HepG2 (cell line): ENCODE results near the gene RGS14. TPM values are rescaled to one million over a fixed set of nuclear protein-coding genes. Genes with fewer than 3 reads are reported as not detected.

ENCODE experiments used
- CHCHD3 ChIP-seq: sonication (generic); formaldehyde crosslinking; IDR thresholded peaks from 2 replicates; pipeline ENCODE4 v1.8.0; 2022; ENCODE audit warnings: mild to moderate bottlenecking, missing genetic modification reagents, moderate library complexity
- DNMT1 ChIP-seq: sonication (generic); formaldehyde crosslinking; IDR thresholded peaks from 2 replicates; pipeline ENCODE4 v1.5.1; 2020; ENCODE audit warnings: mild to moderate bottlenecking, missing genetic modification reagents
- GATAD1 ChIP-seq: IDR thresholded peaks from 2 replicates; pipeline ENCODE4 v1.6.1; 2016; ENCODE audit warnings: missing genetic modification reagents, missing compliant biosample characterization
- HOXA7 ChIP-seq: sonication (generic); formaldehyde crosslinking; IDR thresholded peaks from 2 replicates; pipeline ENCODE4 v1.8.1; 2022; ENCODE audit warnings: mild to moderate bottlenecking, missing genetic modification reagents, moderate library complexity
- KAT8 ChIP-seq: IDR thresholded peaks from 2 replicates; pipeline ENCODE4 v1.6.1; 2016; ENCODE audit warnings: missing genetic modification reagents, missing compliant biosample characterization
- NCOA1 ChIP-seq: sonication (generic); formaldehyde crosslinking; IDR thresholded peaks from 2 replicates; pipeline ENCODE4 v1.9.0; 2021; ENCODE audit warnings: missing genetic modification reagents
- POLR2AphosphoS5 ChIP-seq: IDR thresholded peaks from 2 replicates; pipeline ENCODE4 v1.6.1; 2012; ENCODE audit warnings: low read depth, low read length
- REL ChIP-seq: sonication (generic); formaldehyde crosslinking; conservative IDR thresholded peaks from 2 replicates; pipeline ENCODE4 v1.8.0; 2022; ENCODE audit warnings: mild to moderate bottlenecking, missing genetic modification reagents, moderate library complexity
- SCMH1 ChIP-seq: sonication (generic); formaldehyde crosslinking; IDR thresholded peaks from 2 replicates; pipeline ENCODE4 v1.9.0; 2021; ENCODE audit warnings: missing genetic modification reagents, mild to moderate bottlenecking, borderline replicate concordance
- SMAD1 ChIP-seq: sonication (generic); formaldehyde crosslinking; IDR thresholded peaks from 2 replicates; pipeline ENCODE4 v1.4.0; 2020; ENCODE audit warnings: missing genetic modification reagents, low read depth, mild to moderate bottlenecking, borderline replicate concordance
- TBX3 ChIP-seq: fragments of 450-650 bp; IDR thresholded peaks from 2 replicates; pipeline ENCODE4 v1.6.1; 2017; ENCODE audit warnings: antibody characterized with exemption, mild to moderate bottlenecking, inconsistent platforms, borderline replicate concordance
- THYN1 ChIP-seq: sonication (generic); formaldehyde crosslinking; IDR thresholded peaks from 2 replicates; pipeline ENCODE4 v1.8.1; 2023; ENCODE audit warnings: low read depth, mild to moderate bottlenecking, moderate library complexity, missing genetic modification reagents, borderline replicate concordance
- TMF1 ChIP-seq: sonication (generic); formaldehyde crosslinking; IDR thresholded peaks from 2 replicates; pipeline ENCODE4 v1.8.1; 2022; ENCODE audit warnings: low read depth, missing genetic modification reagents
- XRCC5 ChIP-seq: fragments of 200-400 bp; formaldehyde crosslinking; optimal IDR thresholded peaks from 2 replicates; pipeline ENCODE3; 2017; ENCODE audit warnings: mild to moderate bottlenecking, low read length
- YY1 ChIP-seq: IDR thresholded peaks from 2 replicates; pipeline ENCODE4 v1.6.1; 2011; ENCODE audit warnings: low read length, low read depth, moderate library complexity, mild to moderate bottlenecking; ENCODE audit not compliant: insufficient read depth, insufficient replicate concordance
- ZBTB20 ChIP-seq: sonication (generic); formaldehyde crosslinking; IDR thresholded peaks from 2 replicates; pipeline ENCODE4 v1.8.1; 2023; ENCODE audit warnings: missing genetic modification reagents, low read depth, mild to moderate bottlenecking, borderline replicate concordance
- ZNF746 ChIP-seq: sonication (generic); formaldehyde crosslinking; IDR thresholded peaks from 2 replicates; pipeline ENCODE4 v1.8.0; 2022; ENCODE audit warnings: mild to moderate bottlenecking, missing genetic modification reagents
- ZNF768 ChIP-seq: sonication (generic); formaldehyde crosslinking; IDR thresholded peaks from 2 replicates; pipeline ENCODE4 v1.4.0; 2020; ENCODE audit warnings: missing genetic modification reagents
- ZNF782 ChIP-seq: sonication (generic); formaldehyde crosslinking; IDR thresholded peaks from 2 replicates; pipeline ENCODE4 v1.4.0; 2020; ENCODE audit warnings: missing genetic modification reagents, mild to moderate bottlenecking, borderline replicate concordance
- ZSCAN9 ChIP-seq: IDR thresholded peaks from 2 replicates; pipeline ENCODE4 v1.6.1; 2016; ENCODE audit warnings: borderline replicate concordance
- polyA plus RNA-seq, 8 experiments: library from polyadenylated mRNA; depleted of rRNA in 3 of 8; stranded (reverse) in 7 of 8; unstranded in 1 of 8; fragments of >200 nt; fragmentation: Illumina TruSeq in 4 of 8; extraction: Trizol in 4 of 8; gene quantifications; 2 replicates each; pipeline versions ENCODE4 v1.2.1 to v1.2.3, GENCODE V29; 2011 to 2016; ENCODE audit warnings: low read depth in 4 of 8, missing spikeins in 1 of 8, mixed read lengths in 1 of 8; ENCODE audit not compliant: insufficient read depth in 1 of 8
- total RNA-seq, 5 experiments: library from RNA; depleted of rRNA; stranded (reverse); fragments of >200 nt; fragmentation: Illumina TruSeq; extraction: Trizol; gene quantifications; 2 replicates each; pipeline ENCODE4 v1.2.3, GENCODE V29; 2016; ENCODE audit warnings: low read depth in 1 of 5
- TF ChIP-seq, protein P1 (sequence below): fragments of 450-650 bp; IDR thresholded peaks from 2 replicates; pipeline ENCODE4 v1.6.1; 2016
- TF ChIP-seq, protein P2 (sequence below): IDR thresholded peaks from 2 replicates; pipeline ENCODE4 v1.6.1; 2016; ENCODE audit warnings: missing genetic modification reagents, missing compliant biosample characterization
- TF ChIP-seq, protein P3 (sequence below): sonication (generic); formaldehyde crosslinking; IDR thresholded peaks from 2 replicates; pipeline ENCODE4 v1.5.1; 2020; ENCODE audit warnings: mild to moderate bottlenecking, missing genetic modification reagents
- TF ChIP-seq, protein P4 (sequence below): sonication (generic); formaldehyde crosslinking; IDR thresholded peaks from 2 replicates; pipeline ENCODE4 v1.4.0; 2020; ENCODE audit warnings: mild to moderate bottlenecking, low read depth, missing genetic modification reagents

RGS14 gene
- total and polyA plus RNA-seq, 2 of the 13 experiments (the other 11 are each of a cell fraction or from before 2014, with no cell fraction given): 11.1 to 17.2 TPM

DNA sequence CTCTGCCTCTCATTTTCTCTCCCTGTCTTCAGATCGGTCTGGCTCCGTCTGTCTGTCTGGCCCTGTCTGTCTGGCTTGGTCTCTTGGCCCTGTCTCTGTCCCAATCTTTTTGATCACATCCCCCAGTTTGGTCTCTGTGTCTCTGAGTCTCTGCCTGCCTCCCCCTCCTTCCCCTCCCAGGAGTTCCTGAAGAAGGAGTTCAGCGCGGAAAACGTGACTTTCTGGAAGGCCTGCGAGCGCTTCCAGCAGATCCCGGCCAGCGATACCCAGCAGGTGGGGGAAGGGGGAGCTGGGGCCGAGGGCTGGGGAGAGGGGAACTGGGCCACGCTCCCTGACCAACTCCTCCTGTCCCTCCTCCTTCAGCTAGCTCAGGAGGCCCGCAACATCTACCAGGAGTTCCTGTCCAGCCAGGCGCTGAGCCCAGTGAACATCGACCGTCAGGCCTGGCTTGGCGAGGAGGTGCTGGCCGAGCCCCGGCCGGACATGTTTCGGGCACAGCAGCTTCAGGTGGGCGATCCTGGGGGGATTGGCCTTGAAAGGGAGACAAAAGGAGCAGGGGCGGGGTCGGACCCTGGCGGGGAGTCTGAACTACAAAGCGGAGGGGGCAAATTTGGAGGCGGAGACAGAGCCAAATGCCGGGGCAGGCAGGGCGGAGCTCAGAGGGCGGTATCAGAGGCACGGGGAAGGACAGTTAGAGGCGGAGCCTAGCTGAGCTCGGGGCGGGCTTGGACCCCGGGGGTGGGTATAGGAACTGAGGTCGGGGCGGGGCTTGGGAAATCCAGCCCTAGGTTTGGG, 9.0 kb downstream of the RGS14 start (continued):
- TF ChIP-seq, protein P1, sequence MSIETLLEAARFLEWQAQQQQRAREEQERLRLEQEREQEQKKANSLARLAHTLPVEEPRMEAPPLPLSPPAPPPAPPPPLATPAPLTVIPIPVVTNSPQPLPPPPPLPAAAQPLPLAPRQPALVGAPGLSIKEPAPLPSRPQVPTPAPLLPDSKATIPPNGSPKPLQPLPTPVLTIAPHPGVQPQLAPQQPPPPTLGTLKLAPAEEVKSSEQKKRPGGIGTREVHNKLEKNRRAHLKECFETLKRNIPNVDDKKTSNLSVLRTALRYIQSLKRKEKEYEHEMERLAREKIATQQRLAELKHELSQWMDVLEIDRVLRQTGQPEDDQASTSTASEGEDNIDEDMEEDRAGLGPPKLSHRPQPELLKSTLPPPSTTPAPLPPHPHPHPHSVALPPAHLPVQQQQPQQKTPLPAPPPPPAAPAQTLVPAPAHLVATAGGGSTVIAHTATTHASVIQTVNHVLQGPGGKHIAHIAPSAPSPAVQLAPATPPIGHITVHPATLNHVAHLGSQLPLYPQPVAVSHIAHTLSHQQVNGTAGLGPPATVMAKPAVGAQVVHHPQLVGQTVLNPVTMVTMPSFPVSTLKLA: no peak
- no peak for TF ChIP-seq ZNF768 (CRISPR knock-in tag)
- no peak for TF ChIP-seq GATAD1
- TF ChIP-seq, protein P2, sequence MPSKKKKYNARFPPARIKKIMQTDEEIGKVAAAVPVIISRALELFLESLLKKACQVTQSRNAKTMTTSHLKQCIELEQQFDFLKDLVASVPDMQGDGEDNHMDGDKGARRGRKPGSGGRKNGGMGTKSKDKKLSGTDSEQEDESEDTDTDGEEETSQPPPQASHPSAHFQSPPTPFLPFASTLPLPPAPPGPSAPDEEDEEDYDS (CRISPR knock-in tag): peak; percentile 63
- TF ChIP-seq SMAD1 (CRISPR knock-in tag): no peak
- no peak for TF ChIP-seq THYN1
- TF ChIP-seq REL: no peak
- TF ChIP-seq, protein P3, sequence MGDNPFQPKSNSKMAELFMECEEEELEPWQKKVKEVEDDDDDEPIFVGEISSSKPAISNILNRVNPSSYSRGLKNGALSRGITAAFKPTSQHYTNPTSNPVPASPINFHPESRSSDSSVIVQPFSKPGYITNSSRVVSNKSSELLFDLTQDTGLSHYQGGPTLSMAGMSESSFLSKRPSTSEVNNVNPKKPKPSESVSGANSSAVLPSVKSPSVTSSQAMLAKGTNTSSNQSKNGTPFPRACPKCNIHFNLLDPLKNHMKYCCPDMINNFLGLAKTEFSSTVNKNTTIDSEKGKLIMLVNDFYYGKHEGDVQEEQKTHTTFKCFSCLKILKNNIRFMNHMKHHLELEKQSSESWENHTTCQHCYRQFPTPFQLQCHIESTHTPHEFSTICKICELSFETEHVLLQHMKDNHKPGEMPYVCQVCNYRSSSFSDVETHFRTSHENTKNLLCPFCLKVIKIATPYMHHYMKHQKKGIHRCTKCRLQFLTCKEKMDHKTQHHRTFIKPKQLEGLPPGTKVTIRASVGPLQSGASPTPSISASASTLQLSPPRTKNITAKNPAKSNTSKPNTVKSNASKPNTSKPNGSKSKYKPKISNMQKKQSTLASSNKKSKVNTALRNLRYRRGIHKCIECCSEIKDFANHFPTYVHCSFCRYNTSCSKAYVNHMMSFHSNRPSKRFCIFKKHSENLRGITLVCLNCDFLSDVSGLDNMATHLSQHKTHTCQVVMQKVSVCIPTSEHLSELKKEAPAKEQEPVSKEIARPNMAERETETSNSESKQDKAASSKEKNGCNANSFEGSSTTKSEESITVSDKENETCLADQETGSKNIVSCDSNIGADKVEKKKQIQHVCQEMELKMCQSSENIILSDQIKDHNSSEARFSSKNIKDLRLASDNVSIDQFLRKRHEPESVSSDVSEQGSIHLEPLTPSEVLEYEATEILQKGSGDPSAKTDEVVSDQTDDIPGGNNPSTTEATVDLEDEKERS (CRISPR knock-in tag): 0 out of 2 replicates have a peak, but pooled peaks have one; percentile 33
- TF ChIP-seq, protein P4, sequence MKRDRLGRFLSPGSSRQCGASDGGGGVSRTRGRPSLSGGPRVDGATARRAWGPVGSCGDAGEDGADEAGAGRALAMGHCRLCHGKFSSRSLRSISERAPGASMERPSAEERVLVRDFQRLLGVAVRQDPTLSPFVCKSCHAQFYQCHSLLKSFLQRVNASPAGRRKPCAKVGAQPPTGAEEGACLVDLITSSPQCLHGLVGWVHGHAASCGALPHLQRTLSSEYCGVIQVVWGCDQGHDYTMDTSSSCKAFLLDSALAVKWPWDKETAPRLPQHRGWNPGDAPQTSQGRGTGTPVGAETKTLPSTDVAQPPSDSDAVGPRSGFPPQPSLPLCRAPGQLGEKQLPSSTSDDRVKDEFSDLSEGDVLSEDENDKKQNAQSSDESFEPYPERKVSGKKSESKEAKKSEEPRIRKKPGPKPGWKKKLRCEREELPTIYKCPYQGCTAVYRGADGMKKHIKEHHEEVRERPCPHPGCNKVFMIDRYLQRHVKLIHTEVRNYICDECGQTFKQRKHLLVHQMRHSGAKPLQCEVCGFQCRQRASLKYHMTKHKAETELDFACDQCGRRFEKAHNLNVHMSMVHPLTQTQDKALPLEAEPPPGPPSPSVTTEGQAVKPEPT (CRISPR knock-in tag): 0 out of 2 replicates have a peak, but pooled peaks have one; percentile 45
- TF ChIP-seq YY1: peak; percentile 35
- peak; percentile 36; the same call in 1 of the 2 replicates for TF ChIP-seq ZBTB20 (CRISPR knock-in tag)
- peak; percentile 57 for TF ChIP-seq POLR2AphosphoS5
- TF ChIP-seq DNMT1: no peak
- TF ChIP-seq XRCC5: no peak
- no peak for TF ChIP-seq TBX3
- TF ChIP-seq ZNF782: no peak
- no peak for TF ChIP-seq ZNF746 (CRISPR knock-in tag)
- TF ChIP-seq CHCHD3 (CRISPR knock-in tag): no peak
- TF ChIP-seq ZSCAN9: 0 out of 2 replicates have a peak, but pooled peaks have one; percentile 60
- TF ChIP-seq SCMH1 (CRISPR knock-in tag): no peak
- no peak for TF ChIP-seq NCOA1 (CRISPR knock-in tag)
- no peak for TF ChIP-seq HOXA7 (CRISPR knock-in tag)
- no peak for TF ChIP-seq TMF1
- TF ChIP-seq KAT8 (CRISPR knock-in tag): 0 out of 2 replicates have a peak, but pooled peaks have one; percentile 33
